Hematopoietic multipotent progenitor cell treated with erythropoietin and hydrocortisone succinate and interleukin-3 and kit ligand, for 15 days (in vitro differentiated cells): ENCODE results near the gene GRIA2.
A peak's percentile ranks its signal among the peaks of the same experiment; 100 is the strongest.
"Not testable (repeated sequence)": the region's sequence is repeated elsewhere in the genome, so short reads cannot be mapped to it uniquely, and the experiment has no call there.

Source experiments
- DNase-seq: peaks from one replicate; pipeline ENCODE4 v3.0.0-alpha.2; 2015; ENCODE audit warnings: low spot score

GRIA2 gene

GRCh38 chr4:157220371-157220881 lies at the start of gene GRIA2:
Gene GRIA2, plus strand, starts transcription at chr4:157220728. Its CDS starts 315 bp downstream, at chr4:157221043.
- no peak for DNase-seq

- DNase-seq, result no peak
Observed at GRCh38 chr4:157172011-157172410, 48.5 kb upstream of the GRIA2 start.

- DNase-seq, result not testable (repeated sequence)
Observed at GRCh38 chr4:157180268-157180667, 40.3 kb upstream of the GRIA2 start.

- no peak for DNase-seq
Observed at GRCh38 chr4:157184300-157184699, 36.2 kb upstream of the GRIA2 start.

GRCh38 chr4:157185363-157185762 lies 35.2 kb upstream of the GRIA2 start:
- DNase-seq, result no peak

GRCh38 chr4:157195374-157195773 lies 25.2 kb upstream of the GRIA2 start:
- no peak for DNase-seq

GRCh38 chr4:157196046-157196445 lies 24.5 kb upstream of the GRIA2 start:
- no peak for DNase-seq

GRCh38 chr4:157204634-157205244 lies 15.8 kb upstream of the GRIA2 start:
- DNase-seq, result peak; percentile 19

GRCh38 chr4:157217708-157218107 lies 2.8 kb upstream of the GRIA2 start:
- DNase-seq, result no peak

- DNase-seq, result no peak
Observed at GRCh38 chr4:157219711-157220370, 687 bp upstream of the GRIA2 start.

- DNase-seq, result no peak
Observed at GRCh38 chr4:157221426-157221894, 932 bp downstream of the GRIA2 start.

- DNase-seq, result no peak
Observed at GRCh38 chr4:157221895-157222770, 1.6 kb downstream of the GRIA2 start.

- DNase-seq, result no peak
Observed at GRCh38 chr4:157222771-157223160, 2.2 kb downstream of the GRIA2 start.

GRCh38 chr4:157223456-157223855 lies 2.9 kb downstream of the GRIA2 start:
- DNase-seq, result no peak

GRCh38 chr4:157225096-157225495 lies 4.6 kb downstream of the GRIA2 start:
- no peak for DNase-seq

GRCh38 chr4:157226035-157226434 lies 5.5 kb downstream of the GRIA2 start:
- no peak for DNase-seq

GRCh38 chr4:157226601-157227000 lies 6.1 kb downstream of the GRIA2 start:
- DNase-seq, result no peak

- no peak for DNase-seq
Observed at GRCh38 chr4:157231525-157231924, 11.0 kb downstream of the GRIA2 start.

GRCh38 chr4:157242871-157243270 lies 22.3 kb downstream of the GRIA2 start:
- DNase-seq, result no peak

GRCh38 chr4:157244348-157244747 lies 23.8 kb downstream of the GRIA2 start:
- DNase-seq, result no peak

- DNase-seq, result no peak
Observed at GRCh38 chr4:157245351-157245750, 24.8 kb downstream of the GRIA2 start.

- DNase-seq, result no peak
Observed at GRCh38 chr4:157246964-157247363, 26.4 kb downstream of the GRIA2 start.

GRCh38 chr4:157258165-157258564 lies 37.6 kb downstream of the GRIA2 start:
- DNase-seq, result not testable (repeated sequence)
